AG04449 (cell line): Measurements from ENCODE around the gene PYCR2.

Experiments
- CTCF ChIA-PET: fragments of 350-600 bp; formaldehyde crosslinking; extraction: SDS; loops from one replicate; lab custom pipeline; 2021; ENCODE audit warnings: antibody characterized with exemption; lab: Yijun Ruan, JAX
- POLR2A ChIA-PET: fragments of 400-600, 350-600 bp; formaldehyde crosslinking; extraction: SDS; loops from one replicate; lab custom pipeline; 2020; ENCODE audit warnings: antibody characterized with exemption, inconsistent platforms; lab: Yijun Ruan, JAX
- DNase-seq: peaks from one replicate; pipeline ENCODE4 v3.0.0-alpha.2; 2010; ENCODE audit warnings: low read depth, low spot score
- H3K4me3 ChIP-seq: 2 replicates; pipeline ENCODE4 v1.5.1; 2011; ENCODE audit warnings: low read depth, mild to moderate bottlenecking, control low read depth, low read length
- CTCF ChIP-seq: IDR thresholded peaks from one replicate; pipeline ENCODE4 v1.5.1; 2011; ENCODE audit warnings: mild to moderate bottlenecking, moderate library complexity, low read length, control low read depth, inconsistent platforms; ENCODE audit not compliant: insufficient read depth; ENCODE audit errors: missing control alignments

Gene PYCR2

DNA sequence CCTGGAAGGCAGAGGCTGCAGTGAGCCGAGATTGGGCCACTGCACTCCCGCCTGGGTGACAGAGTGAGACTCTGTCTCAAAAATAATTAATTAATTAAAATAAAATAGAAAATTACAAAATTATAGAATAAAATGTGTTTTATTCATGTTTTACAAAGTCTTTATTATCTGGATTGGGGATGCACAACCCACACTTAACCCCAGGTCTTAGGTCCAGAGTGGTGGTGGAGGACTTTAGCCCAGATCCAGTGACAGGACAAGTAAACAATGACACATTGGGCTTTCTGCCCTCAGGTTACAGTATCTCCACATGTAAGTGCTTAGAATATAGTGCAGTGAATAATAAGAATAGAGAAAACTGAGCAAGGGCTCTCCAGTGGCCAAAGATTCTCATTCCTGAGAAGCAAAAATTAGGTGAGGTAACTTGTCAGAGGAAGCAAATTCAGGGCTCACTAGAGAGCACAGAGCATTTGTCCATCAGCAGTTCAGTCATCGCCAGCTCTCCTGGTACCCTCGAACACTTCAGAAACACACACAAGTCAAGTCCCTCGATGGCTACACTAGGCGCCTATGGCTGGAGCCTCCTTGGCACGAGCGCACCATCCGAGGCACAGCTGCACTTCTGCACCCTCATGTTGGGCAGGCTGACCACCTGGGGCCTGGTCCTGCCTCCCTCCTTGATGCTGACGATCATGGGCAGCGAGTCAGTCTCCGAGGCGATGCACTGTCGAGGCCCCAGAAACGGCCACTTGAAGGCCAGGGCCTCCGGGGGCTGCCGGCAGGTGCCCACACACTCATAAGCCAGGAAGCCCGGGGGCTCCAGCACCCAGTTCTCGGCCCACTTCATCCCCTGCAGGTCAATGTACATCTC, 37.7 kb downstream of the PYCR2 start:
- DNase-seq: no peak
- H3K4me3 ChIP-seq: no peak overlapping the region
- ChIA-PET CTCF (interaction anchor here (1.1 to 1.9 kb wide), 2 partner anchors 25 to 39 kb away, joined by 3 to 6 read pairs; no protein-coding TSS in a partner anchor), POLR2A (interaction anchor here (0.7 kb wide), 1 partner anchor 31 kb away, joined by 3 read pairs; no protein-coding TSS in a partner anchor)
- TF ChIP-seq CTCF: no peak

DNA sequence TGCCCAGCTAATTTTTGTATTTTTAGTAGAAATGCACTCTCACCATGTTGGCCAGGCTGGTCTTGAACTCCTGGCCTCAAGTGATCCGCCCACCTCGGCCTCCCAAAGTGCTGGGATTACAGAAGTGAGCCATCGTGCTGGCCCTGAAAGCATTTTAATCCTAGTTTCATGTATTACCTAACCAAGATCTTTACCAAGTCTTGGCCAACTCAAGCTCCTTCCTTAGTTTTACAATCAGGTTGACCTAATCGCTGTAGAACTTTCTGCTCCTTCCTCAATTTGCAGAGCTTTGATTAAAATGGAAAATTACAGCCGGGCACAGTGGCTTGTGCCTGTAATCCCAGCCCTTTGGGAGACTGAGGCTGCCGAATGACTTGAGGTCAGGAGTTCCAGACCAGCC, 38.7 kb downstream of the PYCR2 start:
- TF ChIP-seq CTCF: no peak
- ChIA-PET CTCF (interaction anchor here (1.0 to 1.3 kb wide), 2 partner anchors 26 to 99 kb away, joined by 4 read pairs; no protein-coding TSS in a partner anchor), POLR2A (no interaction called here)
- DNase-seq: no peak
- H3K4me3 ChIP-seq: no peak overlapping the region

DNA sequence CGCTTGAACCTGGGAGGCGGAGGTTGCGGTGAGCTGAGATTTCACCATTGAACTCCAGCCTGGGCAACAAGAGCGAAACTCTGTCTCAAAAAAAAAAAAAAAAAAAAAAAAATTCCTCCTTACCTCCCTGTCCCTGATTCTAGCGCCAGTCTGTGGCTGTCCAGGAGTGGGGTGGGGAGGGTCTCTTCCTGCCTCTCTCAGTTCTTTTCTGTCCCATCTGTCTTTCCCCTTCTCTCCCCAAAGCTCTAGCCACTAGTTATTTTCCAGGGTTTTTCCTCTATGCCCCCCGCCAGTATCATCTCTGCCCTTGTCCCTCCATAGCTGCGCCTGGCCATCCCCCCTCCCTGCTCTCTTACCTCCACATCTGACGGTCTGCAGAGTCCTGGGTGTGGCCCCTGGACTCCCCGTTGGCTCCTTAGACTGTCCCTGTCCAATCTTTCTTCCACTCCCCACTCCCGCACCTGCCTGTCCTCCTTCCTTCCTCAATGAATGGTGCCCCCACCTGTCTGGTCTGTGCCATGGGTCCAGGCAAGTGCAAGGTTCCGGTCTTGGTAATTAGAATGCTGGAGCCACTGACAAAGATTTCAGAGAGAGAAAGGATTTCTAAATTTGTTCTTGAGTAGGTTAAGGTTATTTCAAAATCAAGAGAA, 40.3 kb downstream of the PYCR2 start:
- POLR2A ChIA-PET: interaction anchor here (1.0 to 1.4 kb wide), 2 partner anchors 40 to 231 kb away, joined by 4 read pairs; partner anchors contain the start of genes ENAH and PYCR2
- CTCF ChIA-PET: interaction anchor here (0.6 to 3.5 kb wide), 15 partner anchors 10 to 409 kb away, joined by 3 to 26 read pairs (median 4); no protein-coding TSS in a partner anchor
- TF ChIP-seq CTCF: no peak
- no peak overlapping the region for H3K4me3 ChIP-seq
- DNase-seq: no peak

GRCh38 chr1:225882694-225883615, 41.1 kb downstream of the PYCR2 start:
- no peak for DNase-seq
- ChIA-PET POLR2A (interaction anchor here (0.8 to 1.4 kb wide), 6 partner anchors 11 to 422 kb away, joined by 3 to 4 read pairs (median 4); partner anchors contain the start of genes ENAH and PYCR2), CTCF (interaction anchor here (0.6 to 3.5 kb wide), 29 partner anchors 9 to 411 kb away, joined by 3 to 26 read pairs (median 4); partner anchors contain the start of gene SRP9)
- TF ChIP-seq CTCF: no peak
- H3K4me3 ChIP-seq: peak overlapping the region; percentile 90

GRCh38 chr1:225881959-225882693, 41.9 kb downstream of the PYCR2 start, which contains the start of gene TMEM63A:
TMEM63A (minus strand) TSS chr1:225882380; CDS start chr1:225877580, 4,800 bp downstream.
- H3K4me3 ChIP-seq: peak within 1 kb of the TSS; percentile 90
- ChIA-PET CTCF (interaction anchor here (0.6 to 3.5 kb wide), 29 partner anchors 9 to 410 kb away, joined by 3 to 26 read pairs (median 4); partner anchors contain the start of gene SRP9), POLR2A (interaction anchor here (0.6 to 1.3 kb wide), 7 partner anchors 10 to 455 kb away, joined by 3 to 4 read pairs (median 4); partner anchors contain the start of genes ENAH and PYCR2)
- peak; percentile 55 for TF ChIP-seq CTCF
- DNase-seq: no peak
